IPS-11a (cell line): ENCODE measurements around the gene TBX10.
"Not testable (repeated sequence)": the region's sequence is repeated elsewhere in the genome, so short reads cannot be mapped to it uniquely, and the experiment has no call there.

ENCODE experiments used
- H3K4me3 ChIP-seq: one replicate; pipeline ENCODE4 v1.5.1; 2013; ENCODE audit warnings: low read depth, low read length, control low read depth

TBX10 gene

GRCh38 chr11:67639438-67639859 lies at the start of gene TBX10:
TBX10 (minus strand) TSS chr11:67639763; CDS start chr11:67639472, 291 bp downstream.
- no peak within 1 kb of the TSS for H3K4me3 ChIP-seq

GRCh38 chr11:67689178-67689577 lies 49.6 kb upstream of the TBX10 start:
- no peak overlapping the region for H3K4me3 ChIP-seq

GRCh38 chr11:67687986-67688385 lies 48.4 kb upstream of the TBX10 start:
- H3K4me3 ChIP-seq: no peak overlapping the region

- not testable (repeated sequence) for H3K4me3 ChIP-seq
Measured at GRCh38 chr11:67685641-67686332, 46.2 kb upstream of the TBX10 start.

- not testable (repeated sequence) for H3K4me3 ChIP-seq
Measured at GRCh38 chr11:67682126-67683034, 42.8 kb upstream of the TBX10 start.

- no peak overlapping the region for H3K4me3 ChIP-seq
Measured at GRCh38 chr11:67680696-67681470, 41.3 kb upstream of the TBX10 start.

- no peak overlapping the region for H3K4me3 ChIP-seq
Measured at GRCh38 chr11:67675058-67675747, 35.6 kb upstream of the TBX10 start.

GRCh38 chr11:67674442-67674871 lies 34.9 kb upstream of the TBX10 start, which contains the start of gene ALDH3B2:
ALDH3B2 (minus strand) TSS chr11:67674623; CDS start chr11:67666935, 7,688 bp downstream.
- no peak within 1 kb of the TSS for H3K4me3 ChIP-seq

GRCh38 chr11:67673902-67674301 lies 34.3 kb upstream of the TBX10 start:
- H3K4me3 ChIP-seq: no peak overlapping the region

- H3K4me3 ChIP-seq: no peak overlapping the region
Measured at GRCh38 chr11:67673358-67673757, 33.8 kb upstream of the TBX10 start.

- no peak overlapping the region for H3K4me3 ChIP-seq
Measured at GRCh38 chr11:67671211-67671520, 31.6 kb upstream of the TBX10 start.

GRCh38 chr11:67670316-67671210 lies 31.0 kb upstream of the TBX10 start:
- H3K4me3 ChIP-seq: no peak overlapping the region

- no peak overlapping the region for H3K4me3 ChIP-seq
Measured at GRCh38 chr11:67668192-67668551, 28.6 kb upstream of the TBX10 start.

- H3K4me3 ChIP-seq: no peak overlapping the region
Measured at GRCh38 chr11:67667490-67668191, 28.1 kb upstream of the TBX10 start.

GRCh38 chr11:67666676-67667489 lies 27.3 kb upstream of the TBX10 start:
- no peak overlapping the region for H3K4me3 ChIP-seq

- no peak overlapping the region for H3K4me3 ChIP-seq
Measured at GRCh38 chr11:67666303-67666645, 26.7 kb upstream of the TBX10 start.

GRCh38 chr11:67665541-67666302 lies 26.2 kb upstream of the TBX10 start:
- no peak overlapping the region for H3K4me3 ChIP-seq
